KOPT-K1 (cell line): ENCODE data around the gene RELA.
"Not testable (repeated sequence)": the region's sequence is repeated elsewhere in the genome, so short reads cannot be mapped to it uniquely, and the experiment has no call there.

ENCODE experiments used
- H3K27ac ChIP-seq: fragments of 200-600 bp; sonication (generic); 2 replicates; pipeline ENCODE4 v1.5.1; 2016; ENCODE audit warnings: antibody characterized with exemption, mild to moderate bottlenecking, low read depth, low read length; ENCODE audit not compliant: poor library complexity, severe bottlenecking
- H3K36me3 ChIP-seq: fragments of 200-600 bp; sonication (generic); 2 replicates; pipeline ENCODE4 v1.5.1; 2017; ENCODE audit warnings: antibody characterized with exemption, mild to moderate bottlenecking, low read length, moderate library complexity; ENCODE audit not compliant: insufficient read depth
- H3K9me3 ChIP-seq: fragments of 200-600 bp; sonication (generic); 2 replicates; pipeline ENCODE4 v1.5.1; 2017; ENCODE audit warnings: antibody characterized with exemption, low read length, mild to moderate bottlenecking; ENCODE audit not compliant: insufficient read depth, poor library complexity, severe bottlenecking

Gene RELA

DNA sequence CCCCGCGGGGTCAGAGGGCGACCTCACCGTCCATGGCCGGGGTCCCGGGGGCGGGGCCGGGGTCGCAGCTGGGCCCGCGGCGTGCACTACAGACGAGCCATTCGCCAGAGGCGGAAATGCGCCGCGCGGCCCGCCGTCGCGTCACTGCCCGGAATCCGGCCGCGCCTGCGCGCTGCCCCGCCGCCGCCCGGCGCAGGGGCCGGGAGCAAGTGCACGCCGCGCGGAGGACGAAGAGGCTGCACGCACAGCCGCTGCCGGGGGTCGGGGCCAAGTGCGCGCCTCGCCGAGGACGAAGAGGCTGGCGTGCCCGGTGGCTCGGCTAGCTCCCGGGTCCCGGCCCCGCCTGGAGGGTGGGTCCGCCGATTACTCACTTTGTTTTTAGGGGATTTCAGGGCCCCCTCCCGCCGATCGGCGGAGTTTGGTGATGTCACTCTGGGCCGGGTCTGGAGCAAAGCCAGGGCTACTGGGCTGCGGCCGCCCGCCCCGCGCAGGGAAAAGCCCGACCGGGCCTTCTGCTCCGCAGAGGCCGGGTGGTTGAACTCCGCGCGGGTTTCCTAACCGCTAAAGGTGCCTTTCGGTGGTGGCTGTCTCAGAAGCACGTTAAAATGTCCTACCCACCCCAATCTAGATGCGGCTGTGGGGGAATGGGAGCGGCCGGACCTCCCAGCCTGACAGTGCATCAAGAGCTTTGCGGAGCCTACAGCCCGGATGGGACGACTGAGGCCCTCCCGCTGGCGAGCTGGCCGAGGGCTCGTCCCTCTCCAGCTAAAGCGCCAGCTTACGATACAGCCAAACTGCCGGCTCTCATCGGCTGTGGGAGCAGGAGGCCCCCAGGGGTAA is at the start of gene RELA:
RELA (minus strand) TSS at position 118 of the 840 bp plus-strand sequence; CDS start at position 34, 84 bp downstream.
- no peaks in the 10 kb centered on the region for H3K9me3 ChIP-seq
- peak within 1 kb of the TSS; percentile 88 for H3K27ac ChIP-seq
- peaks cover 36% of the 10 kb centered on the region for H3K36me3 ChIP-seq

DNA sequence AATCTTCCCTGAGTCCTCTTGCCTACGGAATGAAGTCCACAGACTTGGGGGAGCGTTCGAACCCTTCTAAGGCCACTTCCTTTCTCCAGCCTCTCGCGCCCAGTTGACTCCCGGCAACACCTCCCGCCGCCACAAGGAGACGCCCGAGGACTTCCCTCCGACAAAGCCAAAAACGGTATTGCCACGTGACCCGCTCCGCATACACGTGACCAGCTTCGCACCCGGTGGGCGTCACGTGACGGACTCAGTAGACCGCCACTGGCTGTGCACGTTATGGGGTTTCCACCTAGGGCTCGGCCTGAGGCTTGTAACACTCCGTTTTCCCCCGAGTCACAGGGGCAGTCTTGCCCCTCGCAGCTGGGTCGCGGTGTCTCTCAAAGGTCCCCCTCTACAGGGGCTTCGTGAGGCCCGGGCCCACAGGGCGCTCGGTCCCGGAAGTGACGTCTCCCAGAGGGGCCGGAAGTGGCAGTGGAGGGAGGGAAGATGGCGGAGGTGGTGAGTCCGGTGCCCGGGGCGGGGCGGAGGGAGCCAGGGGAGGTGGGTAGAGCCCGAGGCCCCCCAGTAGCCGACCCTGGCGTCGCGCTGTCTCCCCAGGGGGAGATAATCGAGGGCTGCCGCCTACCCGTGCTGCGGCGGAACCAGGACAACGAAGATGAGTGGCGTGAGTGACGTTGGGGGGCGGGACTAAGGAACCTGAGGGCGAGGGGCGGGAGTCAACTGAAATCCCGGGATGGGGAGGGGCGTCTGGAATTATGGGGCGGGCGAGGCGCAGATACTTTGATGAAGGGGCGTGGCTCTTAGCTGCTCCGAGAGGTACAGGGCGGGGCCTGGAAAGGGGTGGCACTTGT is 49.3 kb upstream of the RELA start, which contains the start of gene KAT5:
KAT5 (plus strand) TSS at position 468 of the 848 bp plus-strand sequence; CDS start at position 484, 16 bp downstream.
- Histone ChIP-seq H3K36me3 (peaks cover 43% of the 10 kb centered on the region), H3K27ac (peak within 1 kb of the TSS; percentile 95), H3K9me3 (no peaks in the 10 kb centered on the region)

- H3K27ac ChIP-seq, result no peak overlapping the region
- no peaks in the 10 kb centered on the region for H3K9me3 ChIP-seq
- H3K36me3 ChIP-seq, result peaks cover 27% of the 10 kb centered on the region
Measured at GRCh38 chr11:65710421-65710820, 47.7 kb upstream of the RELA start.

GRCh38 chr11:65709661-65710060 is 46.9 kb upstream of the RELA start:
- Histone ChIP-seq H3K9me3 (no peaks in the 10 kb centered on the region), H3K27ac (no peak overlapping the region), H3K36me3 (peaks cover 19% of the 10 kb centered on the region)

GRCh38 chr11:65708451-65708850 is 45.7 kb upstream of the RELA start:
- H3K27ac ChIP-seq, result no peak overlapping the region

GRCh38 chr11:65707002-65707401 is 44.3 kb upstream of the RELA start:
- not testable (repeated sequence) for H3K9me3 ChIP-seq, H3K36me3 ChIP-seq, H3K27ac ChIP-seq

More at GRCh38 chr11:65708451-65708850, 45.7 kb upstream of the RELA start:
- Histone ChIP-seq H3K9me3 (no peaks in the 10 kb centered on the region), H3K36me3 (peaks cover 7% of the 10 kb centered on the region)

- not testable (repeated sequence) for H3K27ac ChIP-seq, H3K9me3 ChIP-seq, H3K36me3 ChIP-seq
Measured at GRCh38 chr11:65706303-65706763, 43.6 kb upstream of the RELA start.

DNA sequence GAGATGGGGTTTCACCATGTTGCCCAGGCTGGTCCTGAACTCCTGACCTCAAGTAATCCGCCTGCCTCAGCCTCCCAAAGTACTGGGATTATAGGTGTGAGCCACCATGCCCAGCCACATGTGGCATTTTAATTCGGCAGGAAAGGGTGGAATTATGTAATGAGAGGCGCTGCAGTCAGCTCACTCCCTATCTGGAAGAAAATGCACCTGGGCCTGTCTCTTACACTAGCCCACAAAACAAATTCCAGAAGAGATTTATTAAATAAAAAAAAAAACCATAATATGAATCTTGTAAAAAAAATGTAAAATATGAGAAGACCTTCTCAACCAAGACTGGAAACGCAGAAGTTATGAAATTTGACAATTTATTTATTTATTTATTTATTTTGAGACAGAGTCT is 41.1 kb upstream of the RELA start:
- H3K27ac ChIP-seq, result no peak overlapping the region

DNA sequence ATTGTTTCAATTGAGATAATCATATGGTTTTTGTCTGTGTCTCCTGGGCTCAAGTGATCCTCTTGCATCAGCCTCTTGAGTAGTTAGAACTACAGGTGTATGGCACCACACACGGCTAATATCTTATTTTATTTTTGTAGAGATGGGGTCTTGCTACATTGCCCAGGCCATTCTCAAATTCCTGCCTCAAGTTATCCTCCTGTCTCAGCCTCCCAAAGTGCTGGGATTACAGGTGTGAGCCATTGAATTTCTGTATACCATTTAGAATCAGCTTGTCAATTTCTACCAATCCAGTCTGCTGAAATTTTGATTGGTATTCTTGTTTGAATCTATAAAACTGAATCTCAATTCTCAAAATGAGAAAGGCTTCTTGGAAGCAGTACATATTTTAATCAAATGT is 39.0 kb upstream of the RELA start:
- no peak overlapping the region for H3K27ac ChIP-seq
- H3K36me3 ChIP-seq, result no peaks in the 10 kb centered on the region
- H3K9me3 ChIP-seq, result peaks cover 7% of the 10 kb centered on the region

More for the DNA sequence above, 41.1 kb upstream of the RELA start:
- Histone ChIP-seq H3K9me3 (peaks cover 7% of the 10 kb centered on the region), H3K36me3 (no peaks in the 10 kb centered on the region)

DNA sequence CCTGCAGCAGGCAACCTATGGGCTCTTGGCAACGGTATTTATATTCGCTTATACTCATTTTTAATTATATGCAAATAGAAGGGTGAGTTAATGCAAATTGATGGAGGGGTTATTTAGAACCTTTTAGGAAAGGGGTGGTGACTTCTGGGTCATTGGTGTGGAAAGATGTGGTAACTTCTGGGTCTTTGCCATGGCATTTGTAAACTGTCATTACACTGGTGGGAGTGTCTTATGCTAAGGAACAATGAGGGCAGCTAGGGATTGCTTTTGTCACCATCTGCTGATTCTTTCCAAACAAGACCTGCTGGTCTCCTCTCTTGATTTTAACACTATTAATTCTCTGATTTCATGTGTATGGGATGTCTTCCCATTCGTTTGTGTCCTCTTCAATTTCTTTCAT is 37.7 kb upstream of the RELA start:
- Histone ChIP-seq H3K9me3 (peaks cover 7% of the 10 kb centered on the region), H3K27ac (no peak overlapping the region), H3K36me3 (no peaks in the 10 kb centered on the region)

- peaks cover 7% of the 10 kb centered on the region for H3K9me3 ChIP-seq
Measured at GRCh38 chr11:65699306-65699705, 36.6 kb upstream of the RELA start.

DNA sequence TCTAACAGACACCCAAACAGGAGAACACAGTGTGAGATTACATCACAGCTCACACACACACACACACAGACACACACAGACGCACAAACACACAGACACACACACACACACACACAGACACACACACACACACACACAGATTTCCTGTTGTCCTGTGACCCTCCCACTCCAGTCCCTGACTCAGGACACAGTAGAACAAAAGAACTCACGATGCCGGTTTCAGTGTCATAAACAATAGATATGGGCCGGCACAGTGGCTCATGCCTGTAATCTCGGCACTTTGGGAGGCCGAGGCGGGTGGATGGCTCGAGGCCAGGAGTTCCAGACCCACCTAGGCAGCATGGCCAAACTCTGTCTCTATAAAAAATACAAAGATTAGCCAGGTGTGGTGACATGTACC is 35.5 kb upstream of the RELA start:
- no peak overlapping the region for H3K27ac ChIP-seq
- peaks cover 7% of the 10 kb centered on the region for H3K9me3 ChIP-seq
- no peaks in the 10 kb centered on the region for H3K36me3 ChIP-seq

More at GRCh38 chr11:65699306-65699705, 36.6 kb upstream of the RELA start:
- Histone ChIP-seq H3K36me3 (no peaks in the 10 kb centered on the region), H3K27ac (no peak overlapping the region)

- no peaks in the 10 kb centered on the region for H3K36me3 ChIP-seq
- H3K27ac ChIP-seq, result no peak overlapping the region
- peaks cover 7% of the 10 kb centered on the region for H3K9me3 ChIP-seq
Measured at GRCh38 chr11:65696802-65697552, 34.3 kb upstream of the RELA start.

- no peak overlapping the region for H3K27ac ChIP-seq
- H3K36me3 ChIP-seq, result no peaks in the 10 kb centered on the region
Measured at GRCh38 chr11:65695459-65696241, 32.9 kb upstream of the RELA start.

More at GRCh38 chr11:65695459-65696241, 32.9 kb upstream of the RELA start:
- H3K9me3 ChIP-seq, result peaks cover 7% of the 10 kb centered on the region
